Measurements from ENCODE around the gene KCNIP1.

KCNIP1 gene

DNA sequence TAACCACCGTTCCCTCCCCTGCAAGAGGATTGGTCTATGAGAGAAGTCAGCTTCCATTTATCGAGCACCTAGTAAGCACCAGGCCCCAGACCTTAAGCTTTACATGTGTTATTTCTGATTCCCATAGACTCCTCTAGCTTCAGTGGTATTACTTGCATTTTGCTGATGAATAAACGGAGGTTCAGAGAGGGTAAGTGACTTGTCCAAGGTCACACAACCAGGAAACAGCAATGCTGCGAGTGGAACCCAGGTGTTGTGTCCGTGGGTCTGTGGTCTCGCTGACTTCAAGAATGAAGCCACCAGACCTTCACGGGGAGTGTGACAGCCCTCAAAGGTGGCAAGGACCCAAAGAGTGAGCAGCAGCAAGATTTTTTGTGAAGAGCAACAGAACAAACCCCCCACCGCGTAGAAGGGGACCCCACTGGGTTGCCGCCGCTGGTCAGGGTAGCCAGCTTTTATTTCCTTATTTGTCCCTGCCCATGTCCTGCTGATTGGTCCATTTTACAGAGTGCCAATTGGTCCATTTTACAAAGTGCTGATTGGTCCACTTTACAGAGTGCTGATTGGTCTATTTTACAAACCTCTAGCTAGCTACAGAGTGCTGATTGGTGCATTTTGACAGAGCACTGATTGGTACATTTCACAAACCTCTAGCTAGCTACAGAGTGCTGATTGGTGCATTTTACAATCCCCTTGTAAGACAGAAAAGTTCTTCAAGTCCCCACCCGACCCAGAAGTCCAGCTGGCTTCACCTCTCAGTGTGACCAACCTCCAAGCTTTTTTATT is 29.1 kb upstream of the KCNIP1 start:
- Histone ChIP-seq H3K36me3 (ENCODE audit: control insufficient read depth, low read depth, low read length) (no peaks in the 10 kb centered on the region), H3K27ac (ENCODE audit: low read length) (no peak overlapping the region), H3K4me1 (ENCODE audit: control insufficient read depth, low read depth, low read length) (peaks cover 9% of the 10 kb centered on the region), H3K4me3 (ENCODE audit: low read length) (no peak overlapping the region), H3K27me3 (ENCODE audit: control insufficient read depth, insufficient read depth, low read length) (no peaks in the 10 kb centered on the region), H3K9me3 (ENCODE audit: control insufficient read depth, low read depth, low read length) (no peaks in the 10 kb centered on the region), H3K9ac (ENCODE audit: low read length) (no peak overlapping the region)

GRCh38 chr5:170475294-170476000 is 28.4 kb upstream of the KCNIP1 start:
- no peaks in the 10 kb centered on the region for H3K27me3 ChIP-seq (ENCODE audit: control insufficient read depth, insufficient read depth, low read length)
- H3K36me3 ChIP-seq (ENCODE audit: control insufficient read depth, low read depth, low read length): no peaks in the 10 kb centered on the region
- H3K9me3 ChIP-seq (ENCODE audit: control insufficient read depth, low read depth, low read length): no peaks in the 10 kb centered on the region
- no peak overlapping the region for H3K9ac ChIP-seq (ENCODE audit: low read length)
- no peak overlapping the region for H3K27ac ChIP-seq (ENCODE audit: low read length)
- no peak overlapping the region for H3K4me3 ChIP-seq (ENCODE audit: low read length)
- peaks cover 9% of the 10 kb centered on the region for H3K4me1 ChIP-seq (ENCODE audit: control insufficient read depth, low read depth, low read length)

DNA sequence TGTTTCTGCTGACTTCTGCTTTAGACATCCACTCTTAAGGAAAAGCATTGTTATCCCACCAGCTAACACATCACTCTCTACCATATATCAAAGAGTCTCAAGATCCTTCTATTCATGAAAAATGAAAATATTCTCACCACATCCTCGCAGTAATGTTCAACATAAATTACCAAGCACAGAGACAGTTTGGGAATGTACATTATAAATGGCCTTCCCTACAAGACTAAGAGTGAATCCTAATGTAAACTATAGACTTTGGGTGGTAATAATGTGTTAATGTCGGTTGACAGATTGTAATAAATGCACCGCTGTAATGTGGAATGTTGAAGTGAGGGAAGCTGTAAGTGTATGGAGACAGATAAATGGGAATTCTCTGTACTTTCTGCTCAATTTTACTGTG is 27.1 kb upstream of the KCNIP1 start:
- H3K27me3 ChIP-seq (ENCODE audit: control insufficient read depth, insufficient read depth, low read length): no peaks in the 10 kb centered on the region
- H3K9ac ChIP-seq (ENCODE audit: low read length): no peak overlapping the region
- H3K4me1 ChIP-seq (ENCODE audit: control insufficient read depth, low read depth, low read length): peaks cover 9% of the 10 kb centered on the region
- no peak overlapping the region for H3K27ac ChIP-seq (ENCODE audit: low read length)
- no peak overlapping the region for H3K4me3 ChIP-seq (ENCODE audit: low read length)
- no peaks in the 10 kb centered on the region for H3K36me3 ChIP-seq (ENCODE audit: control insufficient read depth, low read depth, low read length)
- no peaks in the 10 kb centered on the region for H3K9me3 ChIP-seq (ENCODE audit: control insufficient read depth, low read depth, low read length)

GRCh38 chr5:170477906-170478305 is 25.9 kb upstream of the KCNIP1 start:
- no peak overlapping the region for H3K9ac ChIP-seq (ENCODE audit: low read length)
- H3K4me3 ChIP-seq (ENCODE audit: low read length): no peak overlapping the region
- no peak overlapping the region for H3K27ac ChIP-seq (ENCODE audit: low read length)
- no peaks in the 10 kb centered on the region for H3K27me3 ChIP-seq (ENCODE audit: control insufficient read depth, insufficient read depth, low read length)
- H3K4me1 ChIP-seq (ENCODE audit: control insufficient read depth, low read depth, low read length): peaks cover 9% of the 10 kb centered on the region
- H3K9me3 ChIP-seq (ENCODE audit: control insufficient read depth, low read depth, low read length): no peaks in the 10 kb centered on the region
- no peaks in the 10 kb centered on the region for H3K36me3 ChIP-seq (ENCODE audit: control insufficient read depth, low read depth, low read length)

DNA sequence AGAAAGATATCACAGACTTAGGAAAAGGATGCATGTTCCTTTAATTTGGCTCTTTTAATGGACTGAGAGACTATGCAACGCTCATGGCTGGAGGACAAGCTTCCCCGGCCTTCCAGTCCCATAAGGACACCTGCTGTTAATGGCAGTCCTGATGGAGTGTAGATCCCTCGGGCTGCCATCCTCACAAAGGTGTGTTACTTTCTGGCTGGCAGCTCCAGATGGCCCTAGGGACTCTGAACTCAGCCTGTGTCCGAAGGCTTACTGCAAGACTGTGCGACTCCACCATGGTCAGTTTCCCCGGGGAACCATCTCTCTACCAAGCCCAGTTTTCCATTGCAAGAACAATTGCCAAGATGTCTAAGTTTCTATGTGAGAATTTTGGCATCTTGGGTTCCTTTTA is 25.5 kb upstream of the KCNIP1 start:
- no peaks in the 10 kb centered on the region for H3K27me3 ChIP-seq (ENCODE audit: control insufficient read depth, insufficient read depth, low read length)
- no peaks in the 10 kb centered on the region for H3K36me3 ChIP-seq (ENCODE audit: control insufficient read depth, low read depth, low read length)
- no peak overlapping the region for H3K9ac ChIP-seq (ENCODE audit: low read length)
- H3K9me3 ChIP-seq (ENCODE audit: control insufficient read depth, low read depth, low read length): no peaks in the 10 kb centered on the region
- H3K27ac ChIP-seq (ENCODE audit: low read length): no peak overlapping the region
- H3K4me3 ChIP-seq (ENCODE audit: low read length): no peak overlapping the region
- H3K4me1 ChIP-seq (ENCODE audit: control insufficient read depth, low read depth, low read length): peaks cover 9% of the 10 kb centered on the region

DNA sequence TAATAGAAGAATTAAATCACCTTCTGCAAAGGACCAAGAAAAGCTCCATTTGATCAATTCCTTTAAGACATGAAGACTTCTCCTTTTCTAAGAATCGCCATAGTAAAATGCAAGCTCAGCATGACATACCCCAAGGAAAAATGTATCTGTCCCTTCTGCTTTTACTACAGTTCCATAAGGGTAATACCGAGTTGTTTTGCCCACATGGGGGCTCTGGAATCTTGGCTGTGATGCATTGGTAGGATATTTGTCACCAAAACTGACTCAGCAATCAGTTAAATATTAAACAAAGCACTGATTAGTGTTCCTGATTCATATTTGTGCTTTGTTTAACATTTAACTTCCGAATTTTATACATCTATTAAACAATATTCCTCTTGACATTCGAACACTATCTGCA is 24.3 kb upstream of the KCNIP1 start:
- Histone ChIP-seq H3K9me3 (ENCODE audit: control insufficient read depth, low read depth, low read length) (no peaks in the 10 kb centered on the region), H3K4me1 (ENCODE audit: control insufficient read depth, low read depth, low read length) (no peaks in the 10 kb centered on the region), H3K9ac (ENCODE audit: low read length) (no peak overlapping the region), H3K27me3 (ENCODE audit: control insufficient read depth, insufficient read depth, low read length) (no peaks in the 10 kb centered on the region), H3K27ac (ENCODE audit: low read length) (no peak overlapping the region), H3K36me3 (ENCODE audit: control insufficient read depth, low read depth, low read length) (no peaks in the 10 kb centered on the region), H3K4me3 (ENCODE audit: low read length) (no peak overlapping the region)

- Histone ChIP-seq H3K36me3 (ENCODE audit: control insufficient read depth, low read depth, low read length) (no peaks in the 10 kb centered on the region), H3K9ac (ENCODE audit: low read length) (no peak overlapping the region), H3K9me3 (ENCODE audit: control insufficient read depth, low read depth, low read length) (no peaks in the 10 kb centered on the region), H3K4me1 (ENCODE audit: control insufficient read depth, low read depth, low read length) (no peaks in the 10 kb centered on the region), H3K4me3 (ENCODE audit: low read length) (no peak overlapping the region), H3K27ac (ENCODE audit: low read length) (no peak overlapping the region), H3K27me3 (ENCODE audit: control insufficient read depth, insufficient read depth, low read length) (no peaks in the 10 kb centered on the region)
These were observed 23.6 kb upstream of the KCNIP1 start for GRCh38 chr5:170480260-170480659.

GRCh38 chr5:170481849-170482248 is 22.0 kb upstream of the KCNIP1 start:
- Histone ChIP-seq H3K4me1 (ENCODE audit: control insufficient read depth, low read depth, low read length) (no peaks in the 10 kb centered on the region), H3K27ac (ENCODE audit: low read length) (no peak overlapping the region), H3K9ac (ENCODE audit: low read length) (no peak overlapping the region), H3K36me3 (ENCODE audit: control insufficient read depth, low read depth, low read length) (no peaks in the 10 kb centered on the region), H3K9me3 (ENCODE audit: control insufficient read depth, low read depth, low read length) (no peaks in the 10 kb centered on the region), H3K27me3 (ENCODE audit: control insufficient read depth, insufficient read depth, low read length) (no peaks in the 10 kb centered on the region), H3K4me3 (ENCODE audit: low read length) (no peak overlapping the region)

DNA sequence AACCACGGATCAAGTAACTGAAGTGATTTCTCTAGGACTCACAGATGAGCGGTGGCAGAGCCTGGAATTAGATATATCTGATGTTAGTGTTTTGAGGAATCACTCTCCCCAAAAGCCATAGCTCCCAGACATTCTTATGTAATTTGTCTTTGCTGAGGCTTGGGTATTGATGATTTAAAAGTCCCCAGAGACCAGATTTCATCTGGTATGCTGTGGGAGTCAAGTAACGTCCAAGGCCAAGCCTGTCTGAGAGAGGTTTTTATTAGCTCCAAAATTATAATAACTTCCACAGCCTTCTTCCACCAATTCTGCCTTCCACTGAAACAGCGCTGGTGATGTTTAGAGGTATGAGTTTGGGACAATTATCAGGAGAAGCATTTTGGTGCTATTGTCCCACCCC is 21.3 kb upstream of the KCNIP1 start:
- Histone ChIP-seq H3K36me3 (ENCODE audit: control insufficient read depth, low read depth, low read length) (no peaks in the 10 kb centered on the region), H3K4me1 (ENCODE audit: control insufficient read depth, low read depth, low read length) (no peaks in the 10 kb centered on the region), H3K9ac (ENCODE audit: low read length) (no peak overlapping the region), H3K4me3 (ENCODE audit: low read length) (no peak overlapping the region), H3K27me3 (ENCODE audit: control insufficient read depth, insufficient read depth, low read length) (no peaks in the 10 kb centered on the region), H3K9me3 (ENCODE audit: control insufficient read depth, low read depth, low read length) (no peaks in the 10 kb centered on the region), H3K27ac (ENCODE audit: low read length) (no peak overlapping the region)

DNA sequence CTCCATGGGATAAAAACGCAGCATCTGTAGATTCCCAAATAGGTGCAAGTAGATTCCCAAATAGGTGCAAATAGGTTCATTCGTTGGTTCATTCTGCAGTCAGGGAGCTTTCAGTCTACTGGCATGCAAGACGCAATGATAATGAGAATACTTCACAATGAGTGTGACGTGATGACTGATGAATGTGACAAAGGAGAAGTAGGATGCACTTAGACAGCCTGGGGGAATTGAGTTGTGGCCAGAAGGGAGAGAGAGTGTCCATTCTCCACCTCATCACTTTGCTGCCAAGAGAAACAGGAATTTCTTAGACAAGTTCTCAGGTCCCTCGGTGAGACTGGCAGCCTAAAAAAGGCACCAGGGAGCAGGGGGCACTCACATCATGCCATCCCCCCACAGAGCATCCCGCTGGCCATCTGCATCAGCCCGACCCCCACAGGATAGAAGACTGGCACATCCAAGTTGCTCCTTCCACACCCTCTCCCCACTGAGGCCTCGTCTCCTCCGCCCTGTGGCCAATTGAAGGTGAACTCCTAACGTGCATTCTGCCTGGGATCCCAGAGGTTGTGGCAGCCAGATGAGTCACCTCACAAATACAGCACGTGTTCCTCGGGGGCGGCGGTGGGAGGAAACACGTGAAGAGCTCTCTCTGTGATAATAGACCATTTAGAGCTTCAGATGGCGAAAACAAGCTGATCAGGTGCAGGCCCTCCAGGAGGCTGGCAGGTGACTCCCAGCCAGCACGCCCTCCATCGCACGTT is 19.9 kb upstream of the KCNIP1 start:
- no peak overlapping the region for H3K27ac ChIP-seq (ENCODE audit: low read length)
- H3K36me3 ChIP-seq (ENCODE audit: control insufficient read depth, low read depth, low read length): no peaks in the 10 kb centered on the region
- no peaks in the 10 kb centered on the region for H3K9me3 ChIP-seq (ENCODE audit: control insufficient read depth, low read depth, low read length)
- H3K9ac ChIP-seq (ENCODE audit: low read length): no peak overlapping the region
- no peak overlapping the region for H3K4me3 ChIP-seq (ENCODE audit: low read length)
- no peaks in the 10 kb centered on the region for H3K27me3 ChIP-seq (ENCODE audit: control insufficient read depth, insufficient read depth, low read length)
- no peaks in the 10 kb centered on the region for H3K4me1 ChIP-seq (ENCODE audit: control insufficient read depth, low read depth, low read length)

DNA sequence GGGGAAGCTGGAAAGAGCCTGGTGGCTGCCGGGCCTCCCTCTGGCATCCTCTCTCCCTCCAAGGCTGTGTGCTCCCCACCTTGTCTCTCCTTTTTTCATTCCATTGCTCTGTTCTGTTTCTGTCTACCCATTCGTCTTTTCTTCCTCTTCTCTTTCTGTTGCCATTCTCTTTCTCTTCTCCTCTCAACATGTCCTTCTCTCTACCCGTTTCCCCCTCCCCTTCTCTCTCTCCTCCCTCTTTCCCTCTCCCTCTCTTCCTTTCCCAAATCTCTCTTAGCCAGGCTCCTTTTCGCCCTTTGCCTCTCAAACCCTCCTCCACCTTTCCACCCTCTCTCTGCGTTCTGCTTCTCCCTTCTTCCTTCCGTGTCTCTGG is 19.4 kb upstream of the KCNIP1 start:
- no peak overlapping the region for H3K27ac ChIP-seq (ENCODE audit: low read length)
- no peaks in the 10 kb centered on the region for H3K27me3 ChIP-seq (ENCODE audit: control insufficient read depth, insufficient read depth, low read length)
- no peak overlapping the region for H3K9ac ChIP-seq (ENCODE audit: low read length)
- no peaks in the 10 kb centered on the region for H3K4me1 ChIP-seq (ENCODE audit: control insufficient read depth, low read depth, low read length)
- H3K36me3 ChIP-seq (ENCODE audit: control insufficient read depth, low read depth, low read length): no peaks in the 10 kb centered on the region
- no peaks in the 10 kb centered on the region for H3K9me3 ChIP-seq (ENCODE audit: control insufficient read depth, low read depth, low read length)
- no peak overlapping the region for H3K4me3 ChIP-seq (ENCODE audit: low read length)

Data from iPS-18a (cell line).